Stimulated activated CD8-positive, alpha-beta memory T cell treated with anti-CD3 and anti-CD28 coated beads, Interleukin-15, amount 100 ng/mL, for 4 hours (primary cell): ENCODE data around the gene P2RX1.
"Not testable (repeated sequence)": the region's sequence is repeated elsewhere in the genome, so short reads cannot be mapped to it uniquely, and the experiment has no call there.

Source experiments
- DNase-seq, 2 donors: peaks; one replicate each; pipeline ENCODE4 v3.0.0-alpha.2; 2020; ENCODE audit warnings: low read depth in 2 of 2

Gene P2RX1

GRCh38 chr17:3857261-3858105 is 58.8 kb downstream of the P2RX1 start:
- no peak for DNase-seq

GRCh38 chr17:3854204-3854603 is 62.1 kb downstream of the P2RX1 start:
- not testable (repeated sequence) for DNase-seq

- DNase-seq = no peak
Measured at GRCh38 chr17:3852561-3852960, 63.7 kb downstream of the P2RX1 start.

GRCh38 chr17:3851461-3852100 is 64.7 kb downstream of the P2RX1 start:
- no peak for DNase-seq

GRCh38 chr17:3848229-3848835 is 67.9 kb downstream of the P2RX1 start:
- DNase-seq = no peak

- DNase-seq = no peak
Measured at GRCh38 chr17:3847165-3847670, 69.0 kb downstream of the P2RX1 start.
